ENCODE measurements around the gene TBK1.
"Not testable (repeated sequence)": the region's sequence is repeated elsewhere in the genome, so short reads cannot be mapped to it uniquely, and the experiment has no call there.

Gene TBK1

GRCh38 chr12:64528616-64529015 is 76.7 kb downstream of the TBK1 start:
- H3K9me3 Mint-ChIP-seq = no peaks in the 10 kb centered on the region
- no peak overlapping the region for H3K4me3 Mint-ChIP-seq
- H3K27me3 Mint-ChIP-seq = peaks cover 4% of the 10 kb centered on the region
- no peaks in the 10 kb centered on the region for H3K36me3 Mint-ChIP-seq
- no peak for ATAC-seq (ENCODE audit: low read depth)
- peaks cover 2% of the 10 kb centered on the region for H3K4me1 Mint-ChIP-seq
- H3K27ac Mint-ChIP-seq = no peak overlapping the region
- DNase-seq (ENCODE audit: low spot score in 2 of 2) = no peak

GRCh38 chr12:64530566-64530965 is 78.6 kb downstream of the TBK1 start:
- DNase-seq (ENCODE audit: low spot score in 2 of 2) (no peak), ATAC-seq (ENCODE audit: low read depth) (no peak)
- Mint-ChIP-seq H3K9me3 (no peaks in the 10 kb centered on the region), H3K4me1 (no peaks in the 10 kb centered on the region), H3K27me3 (no peaks in the 10 kb centered on the region), H3K4me3 (no peak overlapping the region), H3K36me3 (no peaks in the 10 kb centered on the region), H3K27ac (no peak overlapping the region)

GRCh38 chr12:64531665-64532334 is 79.9 kb downstream of the TBK1 start:
- DNase-seq (ENCODE audit: low spot score in 2 of 2) = no peak
- ATAC-seq (ENCODE audit: low read depth) = no peak
- H3K4me1 Mint-ChIP-seq = no peaks in the 10 kb centered on the region
- no peak overlapping the region for H3K4me3 Mint-ChIP-seq
- no peaks in the 10 kb centered on the region for H3K9me3 Mint-ChIP-seq
- peaks cover under 1% of the 10 kb centered on the region for H3K27me3 Mint-ChIP-seq
- H3K36me3 Mint-ChIP-seq = no peaks in the 10 kb centered on the region
- no peak overlapping the region for H3K27ac Mint-ChIP-seq

GRCh38 chr12:64532734-64533351 is 80.9 kb downstream of the TBK1 start:
- H3K4me1 Mint-ChIP-seq = no peaks in the 10 kb centered on the region
- H3K9me3 Mint-ChIP-seq = no peaks in the 10 kb centered on the region
- ATAC-seq (ENCODE audit: low read depth) (no peak), DNase-seq (ENCODE audit: low spot score in 2 of 2) (no peak)
- H3K36me3 Mint-ChIP-seq = no peaks in the 10 kb centered on the region
- H3K27me3 Mint-ChIP-seq = peaks cover 4% of the 10 kb centered on the region
- no peak overlapping the region for H3K4me3 Mint-ChIP-seq
- H3K27ac Mint-ChIP-seq = no peak overlapping the region

GRCh38 chr12:64534672-64535199 is 82.8 kb downstream of the TBK1 start:
- Mint-ChIP-seq H3K4me3 (no peak overlapping the region), H3K27me3 (peaks cover 8% of the 10 kb centered on the region), H3K36me3 (no peaks in the 10 kb centered on the region), H3K4me1 (no peaks in the 10 kb centered on the region), H3K9me3 (no peaks in the 10 kb centered on the region), H3K27ac (no peak overlapping the region)
- ATAC-seq (ENCODE audit: low read depth) (no peak), DNase-seq (ENCODE audit: low spot score in 2 of 2) (no peak)

- no peaks in the 10 kb centered on the region for H3K36me3 Mint-ChIP-seq
- no peak for DNase-seq (ENCODE audit: low spot score in 2 of 2)
- no peaks in the 10 kb centered on the region for H3K4me1 Mint-ChIP-seq
- no peaks in the 10 kb centered on the region for H3K9me3 Mint-ChIP-seq
- no peak overlapping the region for H3K27ac Mint-ChIP-seq
- no peak for ATAC-seq (ENCODE audit: low read depth)
- H3K27me3 Mint-ChIP-seq = peaks cover 8% of the 10 kb centered on the region
- no peak overlapping the region for H3K4me3 Mint-ChIP-seq
Measured at GRCh38 chr12:64538121-64538520, 86.2 kb downstream of the TBK1 start.

GRCh38 chr12:64542409-64543047 is 90.6 kb downstream of the TBK1 start:
- H3K27ac Mint-ChIP-seq; H3K9me3 Mint-ChIP-seq; H3K27me3 Mint-ChIP-seq; H3K36me3 Mint-ChIP-seq; H3K4me1 Mint-ChIP-seq; ATAC-seq (ENCODE audit: low read depth); DNase-seq (ENCODE audit: low spot score in 2 of 2); H3K4me3 Mint-ChIP-seq: not testable (repeated sequence)

- Mint-ChIP-seq H3K36me3 (no peaks in the 10 kb centered on the region), H3K4me3 (no peak overlapping the region), H3K27ac (no peak overlapping the region), H3K4me1 (no peaks in the 10 kb centered on the region), H3K9me3 (no peaks in the 10 kb centered on the region), H3K27me3 (no peaks in the 10 kb centered on the region)
- DNase-seq (ENCODE audit: low spot score in 2 of 2) = no peak
- no peak for ATAC-seq (ENCODE audit: low read depth)
Measured at GRCh38 chr12:64544371-64545080, 92.6 kb downstream of the TBK1 start.

GRCh38 chr12:64545081-64545382 is 93.1 kb downstream of the TBK1 start:
- Mint-ChIP-seq H3K4me1 (no peaks in the 10 kb centered on the region), H3K27ac (no peak overlapping the region), H3K36me3 (no peaks in the 10 kb centered on the region), H3K9me3 (no peaks in the 10 kb centered on the region), H3K4me3 (no peak overlapping the region), H3K27me3 (no peaks in the 10 kb centered on the region)
- no peak for DNase-seq (ENCODE audit: low spot score in 2 of 2)
- no peak for ATAC-seq (ENCODE audit: low read depth)

GRCh38 chr12:64549108-64549507 is 97.2 kb downstream of the TBK1 start:
- no peak for DNase-seq (ENCODE audit: low spot score in 2 of 2)
- H3K4me1 Mint-ChIP-seq = no peaks in the 10 kb centered on the region
- H3K36me3 Mint-ChIP-seq = no peaks in the 10 kb centered on the region
- no peak for ATAC-seq (ENCODE audit: low read depth)
- H3K9me3 Mint-ChIP-seq = peaks cover 3% of the 10 kb centered on the region
- no peak overlapping the region for H3K27ac Mint-ChIP-seq
- H3K27me3 Mint-ChIP-seq = no peaks in the 10 kb centered on the region
- H3K4me3 Mint-ChIP-seq = no peak overlapping the region

GRCh38 chr12:64550755-64551154 is 98.8 kb downstream of the TBK1 start:
- ATAC-seq (ENCODE audit: low read depth) (no peak), DNase-seq (ENCODE audit: low spot score in 2 of 2) (no peak)
- no peak overlapping the region for H3K27ac Mint-ChIP-seq
- no peaks in the 10 kb centered on the region for H3K27me3 Mint-ChIP-seq
- no peaks in the 10 kb centered on the region for H3K36me3 Mint-ChIP-seq
- H3K4me3 Mint-ChIP-seq = no peak overlapping the region
- H3K4me1 Mint-ChIP-seq = no peaks in the 10 kb centered on the region
- H3K9me3 Mint-ChIP-seq = peaks cover 3% of the 10 kb centered on the region

GRCh38 chr12:64551676-64552075 is 99.8 kb downstream of the TBK1 start:
- no peaks in the 10 kb centered on the region for H3K4me1 Mint-ChIP-seq
- H3K27ac Mint-ChIP-seq = no peak overlapping the region
- H3K27me3 Mint-ChIP-seq = no peaks in the 10 kb centered on the region
- DNase-seq (ENCODE audit: low spot score in 2 of 2) = no peak
- ATAC-seq (ENCODE audit: low read depth) = no peak
- H3K9me3 Mint-ChIP-seq = peaks cover 3% of the 10 kb centered on the region
- no peak overlapping the region for H3K4me3 Mint-ChIP-seq
- no peaks in the 10 kb centered on the region for H3K36me3 Mint-ChIP-seq
